ENCODE data around the gene NTHL1. TPM values are rescaled to one million over a fixed set of nuclear protein-coding genes. Genes with fewer than 3 reads are reported as not detected.

NTHL1 gene
- total and polyA plus RNA-seq, 2 of the 8 experiments (the other 6 are each of a cell fraction or from before 2014, with no cell fraction given), result 70.9 to 150 TPM

DNA sequence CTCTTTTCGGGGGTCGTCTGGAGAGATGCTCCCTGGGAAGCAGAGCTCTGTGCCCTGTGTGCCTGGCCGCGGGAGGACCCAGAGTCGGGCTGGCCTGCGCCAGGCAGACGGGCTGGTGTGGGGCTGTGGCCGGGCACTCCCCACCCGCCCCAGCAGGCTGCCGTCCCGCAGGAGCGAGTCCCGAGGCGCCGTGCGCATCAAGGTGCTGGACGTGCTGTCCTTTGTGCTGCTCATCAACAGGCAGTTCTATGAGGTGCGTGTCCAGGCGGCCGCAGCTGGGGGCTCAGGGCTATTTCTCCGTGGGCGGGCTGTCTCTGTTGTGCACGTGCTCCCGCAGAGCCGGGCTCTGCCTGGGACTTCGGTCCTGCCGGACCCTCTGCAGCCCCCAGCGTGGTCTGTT is 15.2 kb upstream of the NTHL1 start (continued):
- TF ChIP-seq YY1 (IDR thresholded peaks at IDR 0.05; ENCODE audit: low read depth, low read length) (no peak), ASH2L (IDR thresholded peaks at IDR 0.05; ENCODE audit: low read length) (no peak)

All from H1 (cell line).